ENCODE measurements around the gene BLOC1S4. TPM values are rescaled to one million over a fixed set of nuclear protein-coding genes. Genes with fewer than 3 reads are reported as not detected.
A peak's percentile ranks its signal among the peaks of the same experiment; 100 is the strongest.
"Not testable (repeated sequence)": the region's sequence is repeated elsewhere in the genome, so short reads cannot be mapped to it uniquely, and the experiment has no call there.

Gene BLOC1S4
- 13.3 TPM for polyA plus RNA-seq (2013, experiment 1 of 2; ENCODE audit: insufficient read length)
- polyA plus RNA-seq (2013, experiment 2 of 2; ENCODE audit: insufficient read length): 11.3 TPM

GRCh38 chr4:6716018-6716911 is at the start of gene BLOC1S4:
Gene BLOC1S4, plus strand, starts transcription at chr4:6716174. Its CDS starts 36 bp downstream, at chr4:6716210.
- peak; percentile 94 for DNase-seq

- peak; percentile 71 for DNase-seq
Measured at GRCh38 chr4:6668391-6668790, 47.6 kb upstream of the BLOC1S4 start.

GRCh38 chr4:6671648-6672047 is 44.3 kb upstream of the BLOC1S4 start:
- DNase-seq: no peak

- no peak for DNase-seq
Measured at GRCh38 chr4:6672131-6672530, 43.8 kb upstream of the BLOC1S4 start.

GRCh38 chr4:6672541-6673190 is 43.3 kb upstream of the BLOC1S4 start:
- DNase-seq: not testable (repeated sequence)

- DNase-seq: peak; percentile 32
Measured at GRCh38 chr4:6673191-6673659, 42.7 kb upstream of the BLOC1S4 start.

- DNase-seq: peak; percentile 96
Measured at GRCh38 chr4:6673660-6674499, 42.1 kb upstream of the BLOC1S4 start.

- peak; percentile 23 for DNase-seq
Measured at GRCh38 chr4:6674500-6675149, 41.3 kb upstream of the BLOC1S4 start.

GRCh38 chr4:6676722-6677558 is 39.0 kb upstream of the BLOC1S4 start:
- no peak for DNase-seq

GRCh38 chr4:6680372-6681034 is 35.5 kb upstream of the BLOC1S4 start:
- no peak for DNase-seq

GRCh38 chr4:6681191-6681590 is 34.8 kb upstream of the BLOC1S4 start:
- DNase-seq: no peak

- DNase-seq: no peak
Measured at GRCh38 chr4:6682862-6683590, 32.9 kb upstream of the BLOC1S4 start.

GRCh38 chr4:6684656-6685055 is 31.3 kb upstream of the BLOC1S4 start:
- DNase-seq: no peak

GRCh38 chr4:6686104-6686787 is 29.7 kb upstream of the BLOC1S4 start:
- no peak for DNase-seq

- DNase-seq: no peak
Measured at GRCh38 chr4:6687947-6688878, 27.8 kb upstream of the BLOC1S4 start.

GRCh38 chr4:6688879-6689505 is 27.0 kb upstream of the BLOC1S4 start:
- peak; percentile 97 for DNase-seq

- no peak for DNase-seq
Measured at GRCh38 chr4:6689506-6689960, 26.4 kb upstream of the BLOC1S4 start.

Data from fibroblast of skin of scalp (primary cell).